Hematopoietic multipotent progenitor cell treated with erythropoietin and hydrocortisone succinate and interleukin-3 and kit ligand, for 15 days (in vitro differentiated cells): ENCODE measurements around the gene DAD1.

Experiments used
- DNase-seq: peaks from one replicate; pipeline ENCODE4 v3.0.0-alpha.2; 2015; ENCODE audit warnings: low spot score

DAD1 gene

DNA sequence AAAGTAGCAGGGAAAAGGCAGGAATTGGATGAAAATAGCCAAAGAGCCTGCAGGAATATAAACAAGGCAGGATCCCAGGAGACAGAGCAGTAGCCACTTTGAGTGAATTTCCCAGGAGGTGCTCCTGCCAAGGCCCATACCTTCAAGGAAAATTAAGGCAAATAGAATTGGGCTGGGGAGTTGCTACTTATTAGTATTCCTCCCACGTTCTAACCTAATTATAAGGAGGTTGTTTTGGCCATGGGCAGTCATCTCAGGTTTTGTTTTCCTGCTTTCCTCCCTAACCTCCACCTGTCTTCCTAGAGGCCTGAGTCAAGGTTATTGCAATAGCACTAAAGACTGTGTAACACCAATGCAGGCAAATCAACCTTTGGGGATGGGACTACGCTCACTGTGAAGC lies 73.1 kb downstream of the DAD1 start:
- no peak for DNase-seq
